K562 (cell line): Measurements from ENCODE around the gene DNAAF8. TPM values are rescaled to one million over a fixed set of nuclear protein-coding genes. Genes with fewer than 3 reads are reported as not detected.
A peak's percentile ranks its signal among the peaks of the same experiment; 100 is the strongest.

ENCODE experiments used
- AFF4 ChIP-seq: sonication (generic); formaldehyde crosslinking; IDR thresholded peaks from 2 replicates; pipeline ENCODE4 v1.8.0; 2023; ENCODE audit warnings: mild to moderate bottlenecking, missing genetic modification reagents
- ATF1 ChIP-seq, 2 experiments: fragments of 450-650 bp in 1 of 2; IDR thresholded peaks; 2 replicates each; pipeline ENCODE4 v1.6.1; 2016; ENCODE audit warnings: missing compliant biosample characterization in 1 of 2, missing genetic modification characterization in 1 of 2
- ESRRA ChIP-seq: fragments of 450-650 bp; IDR thresholded peaks from 2 replicates; pipeline ENCODE4 v1.6.1; 2014; ENCODE audit warnings: low read depth, mild to moderate bottlenecking, moderate library complexity, borderline replicate concordance
- GABPA ChIP-seq: fragments of 200-800 bp; sonication (Bioruptor generic); conservative IDR thresholded peaks from 2 replicates; pipeline ENCODE4 v1.6.1; 2016; ENCODE audit warnings: low read depth, missing genetic modification characterization, missing compliant biosample characterization
- KLF1 ChIP-seq: fragments of 450-650 bp; IDR thresholded peaks from 2 replicates; pipeline ENCODE4 v1.6.1; 2016; ENCODE audit warnings: missing genetic modification characterization, missing compliant biosample characterization
- NCOA1 ChIP-seq: fragments of 450-650 bp; IDR thresholded peaks from 2 replicates; pipeline ENCODE4 v1.6.1; 2016; ENCODE audit warnings: low read depth
- PHF8 ChIP-seq: fragments of 200-600 bp; sonication (generic); IDR thresholded peaks from 2 replicates; pipeline ENCODE4 v1.6.1; 2012; ENCODE audit warnings: mixed run types, mild to moderate bottlenecking, inconsistent platforms, low read length, moderate library complexity, borderline replicate concordance
- RBBP5 ChIP-seq: fragments of 200-600 bp; sonication (generic); IDR thresholded peaks from 2 replicates; pipeline ENCODE4 v1.6.1; 2012; ENCODE audit warnings: borderline replicate concordance, mild to moderate bottlenecking, low read length, control low read depth, inconsistent platforms; ENCODE audit not compliant: insufficient read depth, poor library complexity, severe bottlenecking
- ZBTB40 ChIP-seq, 2 experiments: fragments of 450-650 bp in 1 of 2; sonication (generic) in 1 of 2; formaldehyde crosslinking in 1 of 2; IDR thresholded peaks; 2 replicates each; pipeline versions ENCODE4 v1.7.1 to v1.9.0; 2016 to 2022; ENCODE audit warnings: inconsistent platforms in 1 of 2, mild to moderate bottlenecking in 1 of 2, missing genetic modification reagents in 1 of 2
- ZNF263 ChIP-seq: sonication (generic); formaldehyde crosslinking; IDR thresholded peaks from 2 replicates; pipeline ENCODE4 v1.8.0; 2022; ENCODE audit warnings: mild to moderate bottlenecking, missing genetic modification reagents, borderline replicate concordance
- ZSCAN32 ChIP-seq: fragments of 450-650 bp; formaldehyde crosslinking; IDR thresholded peaks from 2 replicates; pipeline ENCODE4 v1.4.0; 2020; ENCODE audit warnings: mild to moderate bottlenecking, moderate library complexity
- polyA plus RNA-seq, 8 experiments: library from polyadenylated mRNA; depleted of rRNA in 4 of 8; stranded (reverse) in 5 of 8; unstranded in 3 of 8; fragments of >200 nt; fragmentation: Nextera tagmentation in 2 of 8; fragmentation: Illumina TruSeq in 1 of 8; extraction: Ambion mirVana in 2 of 8; extraction: Trizol in 1 of 8; gene quantifications; 2 replicates each; pipeline versions ENCODE4 v1.2.1 to v1.2.3, GENCODE V29; 2011 to 2014; ENCODE audit warnings: inconsistent platforms in 1 of 8, missing spikeins in 1 of 8
- total RNA-seq, 7 experiments: library from RNA; depleted of rRNA in 6 of 7; stranded (reverse); fragments of >200 nt in 6 of 7; fragmentation: Illumina TruSeq in 2 of 7; extraction: Trizol in 2 of 7; gene quantifications; 2 replicates each; pipeline versions ENCODE4 v1.2.1 to v1.2.3, GENCODE V29; 2011 to 2021; ENCODE audit warnings: low replicate concordance in 1 of 7
- TF ChIP-seq, protein P1 (sequence below): fragments of 250-450 bp; sonication (Bioruptor Pico); IDR thresholded peaks from 2 replicates; pipeline ENCODE4 v1.8.0; 2021; ENCODE audit warnings: borderline replicate concordance, mild to moderate bottlenecking, moderate library complexity; ENCODE audit not compliant: poor library complexity, severe bottlenecking

Gene DNAAF8
- total and polyA plus RNA-seq, 9 of the 15 experiments (the other 6 are each of a cell fraction or from before 2014, with no cell fraction given), result 0.04 to 0.12 (median 0.10) TPM; not detected in 6

- peak; percentile 61; the same call in 1 of the 2 replicates for TF ChIP-seq AFF4 (CRISPR knock-in tag)
- peak; percentile 46; the same call in 1 of the 2 replicates for TF ChIP-seq ESRRA
- TF ChIP-seq KLF1, result peak; percentile 83
- TF ChIP-seq NCOA1, result peak; percentile 24; the same call in 1 of the 2 replicates
- peak; percentile 96 for TF ChIP-seq ZBTB40 (IDR thresholded peaks at IDR 0.05)
- no peak for TF ChIP-seq ZBTB40 (CRISPR knock-in tag; IDR thresholded peaks at IDR 0.05)
- peak; percentile 84; the same call in 1 of the 2 replicates for TF ChIP-seq PHF8
- peak; percentile 85 for TF ChIP-seq RBBP5
- peak; percentile 98 for TF ChIP-seq GABPA
- TF ChIP-seq ATF1 (CRISPR knock-in tag; IDR thresholded peaks at IDR 0.05), result no peak
- TF ChIP-seq ATF1 (tag; IDR thresholded peaks at IDR 0.05), result peak; percentile 85
- TF ChIP-seq ZSCAN32 (CRISPR knock-in tag), result no peak
- 0 out of 2 replicates have a peak, but pooled peaks have one; percentile 11 for TF ChIP-seq ZNF263
- TF ChIP-seq, protein P1, sequence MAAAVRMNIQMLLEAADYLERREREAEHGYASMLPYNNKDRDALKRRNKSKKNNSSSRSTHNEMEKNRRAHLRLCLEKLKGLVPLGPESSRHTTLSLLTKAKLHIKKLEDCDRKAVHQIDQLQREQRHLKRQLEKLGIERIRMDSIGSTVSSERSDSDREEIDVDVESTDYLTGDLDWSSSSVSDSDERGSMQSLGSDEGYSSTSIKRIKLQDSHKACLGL, result no peak
Observed at GRCh38 chr16:4734063-4734729, at the start of gene DNAAF8, which contains the start of gene ANKS3 (continued).
